Mesothelial cell of epicardium (in vitro differentiated cells): Measurements from ENCODE around the gene RPL13A. TPM values are rescaled to one million over a fixed set of nuclear protein-coding genes. Genes with fewer than 3 reads are reported as not detected.
A peak's percentile ranks its signal among the peaks of the same experiment; 100 is the strongest.

Experiments
- DNase-seq, 2 experiments: peaks; one replicate each; pipeline ENCODE4 v3.0.0; 2021; ENCODE audit warnings: low spot score in 2 of 2; ENCODE audit not compliant: unreplicated experiment in 2 of 2
- H3K27ac Mint-ChIP-seq: 2 replicates; pipeline ENCODE4 v1.8.0; 2021; ENCODE audit warnings: mixed read lengths
- H3K27me3 Mint-ChIP-seq: 2 replicates; pipeline ENCODE4 v1.8.0; 2021; ENCODE audit warnings: low read depth, mixed read lengths
- H3K36me3 Mint-ChIP-seq: 2 replicates; pipeline ENCODE4 v1.8.0; 2021; ENCODE audit warnings: mixed read lengths
- H3K4me1 Mint-ChIP-seq: 2 replicates; pipeline ENCODE4 v1.8.0; 2021; ENCODE audit warnings: mixed read lengths
- H3K4me3 Mint-ChIP-seq: 2 replicates; pipeline ENCODE4 v1.8.0; 2021; ENCODE audit warnings: mild to moderate bottlenecking, moderate library complexity, mixed read lengths
- H3K9me3 Mint-ChIP-seq: 2 replicates; pipeline ENCODE4 v1.8.0; 2021; ENCODE audit warnings: mixed read lengths
- CTCF ChIP-seq: fragments of 200-600 bp; sonication (generic); IDR thresholded peaks from one replicate; pipeline ENCODE4 v1.5.0; 2021; ENCODE audit warnings: antibody characterized with exemption; ENCODE audit not compliant: unreplicated experiment
- total RNA-seq: library from RNA; stranded (reverse); gene quantifications from 3 replicates; pipeline ENCODE4 v1.2.1, GENCODE V29; 2021

The RPL13A gene
- total RNA-seq, 1 donor from 2014 or later: 2,869 TPM

- no peak overlapping the region for H3K4me3 Mint-ChIP-seq
- H3K27me3 Mint-ChIP-seq: peaks cover 22% of the 10 kb centered on the region
- no peak overlapping the region for H3K27ac Mint-ChIP-seq
- H3K9me3 Mint-ChIP-seq: no peaks in the 10 kb centered on the region
- TF ChIP-seq CTCF: no peak
- H3K36me3 Mint-ChIP-seq: peaks cover 18% of the 10 kb centered on the region
- no peak for DNase-seq
- peaks cover 18% of the 10 kb centered on the region for H3K4me1 Mint-ChIP-seq
Observed at GRCh38 chr19:49445997-49446396, 41.4 kb upstream of the RPL13A start.

DNA sequence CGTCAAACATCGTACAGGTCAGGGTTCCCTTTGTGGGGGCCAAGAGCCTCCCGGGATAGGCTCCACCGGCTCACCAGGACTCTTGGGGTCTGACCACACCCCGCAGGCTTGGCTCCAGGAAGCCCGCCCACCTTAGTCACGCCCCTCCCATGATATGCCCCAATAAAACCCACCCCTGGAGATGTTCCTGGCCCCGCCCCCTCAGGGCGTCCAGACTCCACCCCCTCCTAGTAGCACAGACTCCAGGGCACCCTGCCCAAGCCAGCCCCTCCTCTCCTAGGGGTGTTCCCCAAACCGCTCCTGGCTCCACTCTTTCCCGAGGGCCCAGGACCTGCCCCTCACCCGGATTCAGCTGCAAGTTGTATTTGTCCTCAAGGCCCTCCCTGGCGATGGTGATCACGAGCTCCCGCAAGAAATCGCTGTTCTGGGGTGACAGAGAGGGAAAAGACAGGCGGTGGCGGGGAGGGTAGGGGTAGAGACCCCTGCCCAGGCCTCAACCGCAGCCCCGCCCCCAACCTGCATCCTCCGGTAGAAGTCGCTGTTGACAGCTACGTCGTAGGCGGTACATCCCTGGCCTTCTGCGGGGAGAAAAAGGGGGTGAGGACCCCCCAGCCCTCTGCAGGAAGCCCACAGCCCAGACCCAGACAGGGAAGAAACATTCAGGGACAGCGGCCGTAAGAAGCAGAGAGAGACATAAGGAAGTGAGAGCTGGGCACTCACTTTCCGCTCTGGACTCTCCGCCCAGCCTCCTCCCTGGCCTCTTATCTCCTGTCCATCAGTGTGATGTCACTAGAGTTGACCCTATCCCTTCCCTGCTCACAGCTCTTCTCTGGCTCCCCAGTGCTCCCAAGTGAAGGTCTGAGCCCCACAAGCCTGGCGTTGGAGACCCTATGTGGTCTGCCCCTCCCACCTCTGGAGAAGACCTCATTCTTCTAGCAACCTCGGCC, 39.6 kb upstream of the RPL13A start:
- Mint-ChIP-seq H3K4me1 (peaks cover 13% of the 10 kb centered on the region), H3K27me3 (peaks cover 7% of the 10 kb centered on the region), H3K9me3 (no peaks in the 10 kb centered on the region), H3K4me3 (no peak overlapping the region), H3K27ac (no peak overlapping the region), H3K36me3 (peaks cover 18% of the 10 kb centered on the region)
- TF ChIP-seq CTCF: no peak
- no peak for DNase-seq

GRCh38 chr19:49448432-49448786, 39.0 kb upstream of the RPL13A start:
- no peak for DNase-seq
- peaks cover 15% of the 10 kb centered on the region for H3K4me1 Mint-ChIP-seq
- no peak for TF ChIP-seq CTCF
- no peaks in the 10 kb centered on the region for H3K9me3 Mint-ChIP-seq
- H3K36me3 Mint-ChIP-seq: peaks cover 18% of the 10 kb centered on the region
- H3K27me3 Mint-ChIP-seq: peaks cover under 1% of the 10 kb centered on the region
- H3K4me3 Mint-ChIP-seq: no peak overlapping the region
- H3K27ac Mint-ChIP-seq: no peak overlapping the region

DNA sequence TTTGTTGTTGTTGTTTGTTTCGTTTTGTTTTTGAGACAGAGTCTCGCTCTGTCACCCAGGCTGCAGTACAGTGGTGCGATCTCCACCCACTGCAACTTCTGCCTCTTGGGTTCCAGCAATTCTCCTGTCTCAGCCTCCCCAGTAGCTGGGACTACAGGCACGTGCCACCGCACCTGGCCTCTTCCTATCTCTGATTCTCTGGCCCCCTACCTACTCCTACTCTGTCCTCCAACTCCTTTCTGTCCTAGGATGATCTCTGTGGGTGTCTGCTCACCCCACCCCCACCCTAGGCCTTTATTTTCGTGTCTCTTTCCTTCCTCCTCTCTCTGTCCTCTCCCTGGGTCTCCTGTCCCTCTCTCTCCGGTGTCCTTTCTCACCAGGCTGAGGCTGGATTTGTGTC, 37.0 kb upstream of the RPL13A start:
- H3K9me3 Mint-ChIP-seq: no peaks in the 10 kb centered on the region
- no peaks in the 10 kb centered on the region for H3K27me3 Mint-ChIP-seq
- peaks cover 18% of the 10 kb centered on the region for H3K36me3 Mint-ChIP-seq
- peak overlapping the region; percentile 85 for H3K4me3 Mint-ChIP-seq
- DNase-seq: no peak
- H3K27ac Mint-ChIP-seq: peak overlapping the region; percentile 56
- no peak for TF ChIP-seq CTCF
- peaks cover 18% of the 10 kb centered on the region for H3K4me1 Mint-ChIP-seq

- DNase-seq: peak; percentile 81 to 94
Observed at GRCh38 chr19:49451430-49452181, 35.8 kb upstream of the RPL13A start, which contains the start of gene PIH1D1. PIH1D1 (minus strand) TSS chr19:49451814; CDS start chr19:49451574, 240 bp downstream.

More at GRCh38 chr19:49451430-49452181, 35.8 kb upstream of the RPL13A start, which contains the start of gene PIH1D1:
- Mint-ChIP-seq H3K4me3 (peak within 1 kb of the TSS; percentile 85), H3K9me3 (no peaks in the 10 kb centered on the region), H3K27ac (peak within 1 kb of the TSS; percentile 100), H3K27me3 (no peaks in the 10 kb centered on the region), H3K36me3 (peaks cover 16% of the 10 kb centered on the region), H3K4me1 (peaks cover 18% of the 10 kb centered on the region)
- TF ChIP-seq CTCF: no peak
